Measurements from ENCODE around the gene CORO2A. TPM values are rescaled to one million over a fixed set of nuclear protein-coding genes. Genes with fewer than 3 reads are reported as not detected.

Gene CORO2A
- total RNA-seq, 2 donors from 2014 or later = 1.2 to 3.1 TPM

DNA sequence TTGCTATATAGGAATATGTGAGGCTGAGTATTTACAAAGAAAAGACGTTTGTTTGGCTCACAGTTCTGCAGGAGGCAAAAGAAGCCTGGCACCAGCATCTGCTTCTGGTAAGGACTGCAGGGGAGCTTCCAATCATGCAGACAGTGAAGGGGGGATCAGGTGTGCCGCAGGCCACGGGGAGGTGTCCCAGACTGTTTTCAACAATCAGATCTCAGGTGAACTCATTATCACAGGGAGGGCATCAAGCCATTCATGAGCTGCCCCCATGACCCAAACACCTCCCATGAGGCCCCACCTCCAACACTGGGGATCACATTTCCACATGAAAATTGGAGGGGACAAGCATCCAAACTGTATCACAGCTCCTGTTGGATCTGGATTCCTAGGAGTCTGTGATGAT, 43.0 kb downstream of the CORO2A start:
- no peaks in the 10 kb centered on the region for H3K36me3 ChIP-seq
- ATAC-seq (ENCODE audit: insufficient number of reproducible peaks, low FRiP score, low read depth) = no peak

DNA sequence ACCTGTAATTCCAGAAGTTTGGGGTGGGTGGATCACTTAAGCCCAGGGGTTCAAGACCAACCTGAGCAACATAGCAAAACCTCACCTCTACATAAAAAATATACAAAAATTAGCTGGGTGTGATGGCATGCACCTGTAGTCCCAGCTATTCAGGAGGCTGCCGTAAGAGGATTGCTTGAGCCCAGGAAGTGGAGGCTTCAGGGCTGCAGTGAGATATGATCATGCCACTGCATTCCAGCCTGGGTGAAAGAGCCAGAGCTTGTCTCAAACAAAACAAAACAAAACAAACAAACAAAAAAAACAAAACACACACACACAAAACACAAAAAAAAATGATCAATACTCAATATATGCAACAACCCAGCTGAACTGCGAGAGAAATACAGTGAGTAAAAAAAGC, 44.0 kb downstream of the CORO2A start:
- no peak for DNase-seq (ENCODE audit: low spot score)

More for the DNA sequence above, 43.0 kb downstream of the CORO2A start:
- Histone ChIP-seq H3K9me3 (no peaks in the 10 kb centered on the region), H3K4me3 (no peak overlapping the region), H3K27me3 (replicated peaks; ENCODE audit: insufficient read depth) (no peaks in the 10 kb centered on the region), H3K4me1 (ENCODE audit: control insufficient read depth in 1 of 2, low read depth in 2 of 2) (no peaks in the 10 kb centered on the region), H3K27ac (no peak overlapping the region)
- no peak for TF ChIP-seq CTCF (IDR thresholded peaks at IDR 0.05)
- no peak for DNase-seq (ENCODE audit: low spot score)

GRCh38 chr9:98147582-98147981, 44.9 kb downstream of the CORO2A start:
- Histone ChIP-seq H3K36me3 (no peaks in the 10 kb centered on the region), H3K27me3 (replicated peaks; ENCODE audit: insufficient read depth) (no peaks in the 10 kb centered on the region), H3K4me3 (no peak overlapping the region), H3K27ac (no peak overlapping the region), H3K4me1 (ENCODE audit: control insufficient read depth in 1 of 2, low read depth in 2 of 2) (no peaks in the 10 kb centered on the region), H3K9me3 (no peaks in the 10 kb centered on the region)
- no peak for TF ChIP-seq CTCF (IDR thresholded peaks at IDR 0.05)
- ATAC-seq (ENCODE audit: insufficient number of reproducible peaks, low FRiP score, low read depth) = no peak
- DNase-seq (ENCODE audit: low spot score) = no peak

More for the DNA sequence above, 44.0 kb downstream of the CORO2A start:
- Histone ChIP-seq H3K27ac (no peak overlapping the region), H3K27me3 (replicated peaks; ENCODE audit: insufficient read depth) (no peaks in the 10 kb centered on the region), H3K4me1 (ENCODE audit: control insufficient read depth in 1 of 2, low read depth in 2 of 2) (no peaks in the 10 kb centered on the region), H3K36me3 (no peaks in the 10 kb centered on the region), H3K9me3 (no peaks in the 10 kb centered on the region), H3K4me3 (no peak overlapping the region)
- no peak for ATAC-seq (ENCODE audit: insufficient number of reproducible peaks, low FRiP score, low read depth)
- TF ChIP-seq CTCF (IDR thresholded peaks at IDR 0.05) = no peak

DNA sequence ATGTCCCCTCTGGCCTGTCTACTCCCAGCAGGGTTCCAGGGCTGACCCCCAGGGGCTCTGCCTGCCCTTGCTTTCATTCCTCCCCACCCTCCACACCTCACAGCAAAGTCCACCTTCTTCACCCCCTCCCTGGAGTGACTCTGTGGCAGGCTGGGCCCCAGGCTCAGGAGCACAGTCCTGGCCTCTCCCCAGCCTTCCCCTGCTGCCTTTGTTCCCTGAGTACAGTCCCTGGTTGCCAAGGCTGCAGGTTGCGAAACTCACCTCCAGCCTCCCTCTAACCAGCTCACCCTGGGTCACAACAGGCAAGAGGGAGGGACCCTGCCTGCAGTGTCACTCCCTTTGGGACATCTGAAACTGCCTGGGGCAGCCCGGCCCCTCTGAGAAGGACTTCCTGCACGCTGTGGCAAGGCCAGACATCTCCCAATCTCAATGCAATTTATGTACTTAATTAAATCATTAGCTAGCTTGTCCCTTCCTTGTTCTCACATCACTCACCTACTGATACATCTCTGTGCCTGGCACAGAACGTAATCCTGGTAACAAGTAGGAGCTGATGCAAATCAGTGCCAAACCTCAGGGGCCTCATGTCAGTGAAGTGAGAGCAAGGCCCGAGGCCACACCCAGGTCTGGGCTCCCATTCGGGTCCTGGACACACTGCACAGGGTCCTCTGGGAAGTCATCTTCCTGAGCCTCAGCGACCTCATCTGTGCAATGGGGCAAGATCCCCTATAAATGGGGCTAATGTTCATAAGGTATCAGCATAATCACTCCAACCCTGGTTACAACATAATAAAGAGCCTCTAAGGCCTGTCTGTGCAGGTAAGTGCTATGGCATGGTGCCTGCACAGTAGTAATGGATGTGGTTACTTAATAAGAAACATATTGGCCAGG, 46.1 kb downstream of the CORO2A start:
- DNase-seq (ENCODE audit: low spot score) = no peak
- Histone ChIP-seq H3K4me1 (ENCODE audit: control insufficient read depth in 1 of 2, low read depth in 2 of 2) (no peaks in the 10 kb centered on the region), H3K9me3 (no peaks in the 10 kb centered on the region), H3K36me3 (no peaks in the 10 kb centered on the region), H3K4me3 (no peak overlapping the region), H3K27me3 (replicated peaks; ENCODE audit: insufficient read depth) (no peaks in the 10 kb centered on the region), H3K27ac (no peak overlapping the region)
- TF ChIP-seq CTCF (IDR thresholded peaks at IDR 0.05) = no peak
- no peak for ATAC-seq (ENCODE audit: insufficient number of reproducible peaks, low FRiP score, low read depth)

DNA sequence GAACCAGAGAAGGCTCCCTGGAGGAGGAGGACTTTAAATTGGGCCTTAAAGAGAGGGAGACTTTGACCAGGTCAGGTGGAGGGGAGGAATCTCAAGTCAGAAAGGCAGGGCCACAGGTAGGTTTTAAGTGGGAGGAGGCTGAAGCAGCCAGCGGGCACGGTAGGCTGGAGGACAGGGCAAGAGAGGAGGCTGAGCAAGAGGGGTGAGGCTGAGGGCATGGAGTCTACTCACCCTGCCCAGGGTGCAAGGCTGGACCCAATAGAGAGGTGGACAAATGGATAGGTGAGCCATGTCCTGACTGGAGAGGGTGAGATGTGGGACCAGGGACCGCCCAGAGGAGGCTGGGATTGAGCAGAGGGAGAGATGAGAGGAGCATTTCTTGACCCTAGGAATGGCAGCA, 47.8 kb downstream of the CORO2A start:
- DNase-seq (ENCODE audit: low spot score) (no peak), ATAC-seq (ENCODE audit: insufficient number of reproducible peaks, low FRiP score, low read depth) (no peak)
- Histone ChIP-seq H3K4me1 (ENCODE audit: control insufficient read depth in 1 of 2, low read depth in 2 of 2) (no peaks in the 10 kb centered on the region), H3K27ac (no peak overlapping the region), H3K4me3 (no peak overlapping the region), H3K27me3 (replicated peaks; ENCODE audit: insufficient read depth) (no peaks in the 10 kb centered on the region), H3K36me3 (no peaks in the 10 kb centered on the region), H3K9me3 (no peaks in the 10 kb centered on the region)
- TF ChIP-seq CTCF (IDR thresholded peaks at IDR 0.05) = no peak
